Calu3 (cell line): ENCODE measurements around the gene CDC5L. TPM values are rescaled to one million over a fixed set of nuclear protein-coding genes. Genes with fewer than 3 reads are reported as not detected.
A peak's percentile ranks its signal among the peaks of the same experiment; 100 is the strongest.

Experiments
- BruUV-seq: library from RNA; stranded (reverse); fragments of 400-500 nt; replicated peaks from 2 replicates; lab custom pipeline; 2021; lab: Mats Ljungman, UMichigan
- CTCF ChIA-PET: fragments of 300-600 bp; sonication (Branson Sonifier 250); formaldehyde crosslinking; loops from one replicate; lab custom pipeline; 2022; ENCODE audit warnings: antibody characterized with exemption; lab: Charles Lee
- DNase-seq: peaks from one replicate; pipeline ENCODE4 v3.0.0; 2022
- H3K27ac Mint-ChIP-seq: one replicate; pipeline ENCODE4 v1.8.0; 2022; ENCODE audit warnings: mixed read lengths; ENCODE audit not compliant: unreplicated experiment
- H3K27me3 Mint-ChIP-seq: one replicate; pipeline ENCODE4 v1.8.0; 2022; ENCODE audit warnings: mixed read lengths; ENCODE audit not compliant: unreplicated experiment
- H3K36me3 Mint-ChIP-seq: one replicate; pipeline ENCODE4 v1.8.0; 2022; ENCODE audit warnings: mild to moderate bottlenecking, moderate library complexity, mixed read lengths; ENCODE audit not compliant: insufficient read depth, unreplicated experiment
- H3K4me1 Mint-ChIP-seq: one replicate; pipeline ENCODE4 v1.8.0; 2022; ENCODE audit warnings: mild to moderate bottlenecking, low read depth, mixed read lengths; ENCODE audit not compliant: unreplicated experiment
- H3K4me3 Mint-ChIP-seq: one replicate; pipeline ENCODE4 v1.8.0; 2022; ENCODE audit warnings: mild to moderate bottlenecking, low read depth, moderate library complexity, mixed read lengths; ENCODE audit not compliant: unreplicated experiment
- H3K9me3 Mint-ChIP-seq: one replicate; pipeline ENCODE4 v1.8.0; 2022; ENCODE audit warnings: low read depth, mixed read lengths; ENCODE audit not compliant: unreplicated experiment
- CTCF ChIP-seq: fragments of 200-600 bp; IDR thresholded peaks from one replicate; pipeline ENCODE4 v1.8.0; 2022; ENCODE audit warnings: antibody characterized with exemption; ENCODE audit not compliant: unreplicated experiment
- intact Hi-C: fragments of 100-400 bp; cut with micrococcal nuclease; formaldehyde crosslinking; loops from one replicate; pipeline ENCODE4 v1.10.0; 2022; ENCODE audit not compliant: unreplicated experiment
- total RNA-seq: library from RNA; stranded (reverse); gene quantifications from 2 replicates; pipeline ENCODE4 v1.2.3, GENCODE V29; 2022

The CDC5L gene
- total RNA-seq, 1 experiment from 2014 or later, result 43.4 TPM

- Mint-ChIP-seq H3K4me3 (no peak overlapping the region), H3K36me3 (peaks cover 7% of the 10 kb centered on the region), H3K27ac (peak overlapping the region; percentile 24), H3K4me1 (peaks cover 37% of the 10 kb centered on the region), H3K27me3 (no peaks in the 10 kb centered on the region), H3K9me3 (no peaks in the 10 kb centered on the region)
- peak; percentile 50 for DNase-seq
- CTCF ChIA-PET, result interaction anchor here (0.6 to 2.9 kb wide), 16 partner anchors 12 to 1927 kb away, joined by 3 to 42 read pairs (median 6); partner anchors contain the start of gene SUPT3H
- intact Hi-C loops, result loop anchor here (2.0 to 10.0 kb wide), 4 partner anchors 20 to 1450 kb away; partner anchors contain the start of gene SUPT3H
- BruUV-seq, result no TSS peak
- TF ChIP-seq CTCF, result no peak
Measured at GRCh38 chr6:44474643-44475042, 87.1 kb downstream of the CDC5L start.

- no peak overlapping the region for H3K4me3 Mint-ChIP-seq
- no peak for TF ChIP-seq CTCF
- peaks cover 37% of the 10 kb centered on the region for H3K4me1 Mint-ChIP-seq
- peak overlapping the region; percentile 24 for H3K27ac Mint-ChIP-seq
- H3K27me3 Mint-ChIP-seq, result no peaks in the 10 kb centered on the region
- no TSS peak for BruUV-seq
- no peaks in the 10 kb centered on the region for H3K9me3 Mint-ChIP-seq
- CTCF ChIA-PET, result interaction anchor here (0.6 to 2.9 kb wide), 41 partner anchors 9 to 1928 kb away, joined by 3 to 42 read pairs (median 5); partner anchors contain the start of genes SUPT3H and UBR2
- H3K36me3 Mint-ChIP-seq, result peaks cover 7% of the 10 kb centered on the region
- intact Hi-C loops, result loop anchor here (2.0 to 10.0 kb wide), 4 partner anchors 19 to 1449 kb away; partner anchors contain the start of gene SUPT3H
- no peak for DNase-seq
Measured at GRCh38 chr6:44475417-44475778, 87.9 kb downstream of the CDC5L start.

GRCh38 chr6:44475779-44476434 lies 88.4 kb downstream of the CDC5L start:
- no peak overlapping the region for H3K27ac Mint-ChIP-seq
- no peaks in the 10 kb centered on the region for H3K27me3 Mint-ChIP-seq
- peak; percentile 98 for TF ChIP-seq CTCF
- no peak overlapping the region for H3K4me3 Mint-ChIP-seq
- H3K4me1 Mint-ChIP-seq, result peaks cover 37% of the 10 kb centered on the region
- no TSS peak for BruUV-seq
- no peaks in the 10 kb centered on the region for H3K9me3 Mint-ChIP-seq
- peak; percentile 97 for DNase-seq
- intact Hi-C loops, result loop anchor here (2.0 to 10.0 kb wide), 4 partner anchors 19 to 1449 kb away; partner anchors contain the start of gene SUPT3H
- H3K36me3 Mint-ChIP-seq, result peaks cover 7% of the 10 kb centered on the region
- CTCF ChIA-PET, result interaction anchor here (0.6 to 2.9 kb wide), 44 partner anchors 9 to 1928 kb away, joined by 3 to 42 read pairs (median 5); partner anchors contain the start of genes SUPT3H and UBR2

- intact Hi-C loops, result loop anchor here (10.0 kb wide), 2 partner anchors 898 to 1448 kb away; partner anchors contain the start of gene SUPT3H
- no peak for TF ChIP-seq CTCF
- BruUV-seq, result no TSS peak
- peaks cover 37% of the 10 kb centered on the region for H3K4me1 Mint-ChIP-seq
- no peak for DNase-seq
- no peak overlapping the region for H3K27ac Mint-ChIP-seq
- no peaks in the 10 kb centered on the region for H3K9me3 Mint-ChIP-seq
- no peaks in the 10 kb centered on the region for H3K27me3 Mint-ChIP-seq
- no peak overlapping the region for H3K4me3 Mint-ChIP-seq
- H3K36me3 Mint-ChIP-seq, result peaks cover 7% of the 10 kb centered on the region
- CTCF ChIA-PET, result interaction anchor here (1.7 to 2.9 kb wide), 6 partner anchors 10 to 151 kb away, joined by 4 to 30 read pairs (median 8); no protein-coding TSS in a partner anchor
Measured at GRCh38 chr6:44476849-44477248, 89.3 kb downstream of the CDC5L start.
